Measurements from ENCODE around the gene OSER1.
"Not testable (repeated sequence)": the region's sequence is repeated elsewhere in the genome, so short reads cannot be mapped to it uniquely, and the experiment has no call there.

The OSER1 gene

DNA sequence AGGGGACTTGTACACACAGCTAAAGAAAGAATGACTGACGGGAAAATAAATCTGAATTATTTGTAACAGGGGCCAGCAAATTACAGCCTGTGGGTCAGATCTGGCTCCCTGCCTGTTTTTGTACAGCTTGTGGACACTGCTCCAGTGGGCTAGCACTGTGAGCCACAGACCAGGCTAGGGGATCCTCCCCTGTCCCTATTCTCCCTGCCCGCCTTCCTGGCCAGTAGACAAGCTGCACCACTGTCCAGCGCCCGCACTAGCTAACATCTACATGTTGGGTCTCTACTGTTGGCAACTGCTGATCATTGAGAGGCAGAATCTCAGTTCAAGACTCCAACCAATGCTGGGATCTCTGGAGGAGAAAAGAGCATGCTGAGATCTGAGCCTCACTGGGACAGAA lies 10.7 kb downstream of the OSER1 start:
- no peak for DNase-seq

DNA sequence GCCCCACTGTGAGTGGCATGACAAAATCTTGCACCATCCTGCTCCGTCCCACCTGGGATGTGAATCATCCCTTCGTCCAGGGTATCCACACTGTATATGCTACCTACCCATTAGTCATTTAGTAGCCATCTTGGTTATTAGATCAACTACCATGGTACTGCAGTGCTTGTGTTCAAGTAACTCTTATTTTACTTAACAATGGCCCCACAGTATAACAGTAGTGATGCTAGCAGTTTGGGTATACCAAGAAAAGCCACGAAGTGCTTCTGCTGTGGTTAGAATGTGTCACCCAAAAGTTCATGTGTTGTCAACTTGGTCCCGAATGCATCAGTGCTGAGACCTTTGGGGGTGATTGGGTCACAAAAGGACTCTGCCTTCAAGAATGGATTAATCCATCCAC lies 11.7 kb downstream of the OSER1 start:
- no peak for DNase-seq

DNA sequence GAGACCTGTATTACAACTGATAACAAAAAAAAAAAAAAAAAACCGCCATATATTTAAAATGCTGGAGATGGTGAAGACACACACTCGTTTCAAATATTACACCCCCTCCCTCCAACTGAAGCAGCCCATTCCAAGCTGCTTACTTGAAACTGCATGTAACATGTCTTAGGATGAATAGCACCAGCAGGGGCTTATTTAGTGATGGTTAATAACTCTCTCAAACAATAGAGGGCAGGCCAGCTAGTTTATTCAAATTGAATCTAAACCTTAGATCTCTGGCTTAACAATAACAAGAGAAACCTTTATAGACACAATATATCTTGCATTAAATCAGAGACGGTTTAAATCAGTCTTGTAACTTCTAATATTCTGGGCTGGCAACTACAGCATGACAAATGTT lies 14.3 kb downstream of the OSER1 start:
- DNase-seq: no peak

DNA sequence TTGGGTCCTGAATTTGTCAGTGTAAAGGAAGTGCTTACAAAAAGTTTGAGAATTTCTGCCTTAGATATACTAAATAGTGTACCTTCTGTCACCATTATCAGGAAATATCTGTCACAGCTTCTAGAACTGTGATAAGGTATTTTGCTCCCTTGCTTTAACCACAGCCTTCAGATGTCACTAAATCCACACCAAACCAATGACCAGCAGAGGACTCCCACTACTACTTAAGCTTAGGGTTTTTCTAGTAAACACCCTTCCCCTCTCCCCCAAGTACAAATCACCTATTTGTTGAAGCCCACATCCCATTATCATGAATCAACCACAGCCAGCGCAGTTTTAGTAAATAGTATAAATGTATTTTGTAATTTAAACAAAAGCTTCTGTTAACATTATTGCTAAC lies 15.0 kb downstream of the OSER1 start:
- DNase-seq: no peak

DNA sequence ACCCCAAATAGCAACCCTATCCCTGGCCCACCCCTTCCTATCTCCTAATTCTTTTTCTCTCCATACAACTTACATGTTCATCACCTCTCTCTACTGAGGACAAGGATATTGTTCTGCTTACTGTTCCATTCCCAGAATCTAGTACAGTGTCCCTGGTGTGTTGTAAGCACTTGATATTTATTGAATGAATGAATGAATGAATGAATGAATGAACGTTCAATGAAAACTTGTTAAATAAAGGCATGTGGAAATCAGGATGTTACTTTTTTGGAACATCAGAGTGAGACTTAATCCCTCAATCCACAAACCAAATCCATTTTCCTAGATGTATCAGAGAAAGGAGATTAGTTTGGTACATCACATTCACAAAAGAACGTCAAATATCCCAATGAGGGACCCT lies 16.8 kb downstream of the OSER1 start:
- no peak for DNase-seq

DNA sequence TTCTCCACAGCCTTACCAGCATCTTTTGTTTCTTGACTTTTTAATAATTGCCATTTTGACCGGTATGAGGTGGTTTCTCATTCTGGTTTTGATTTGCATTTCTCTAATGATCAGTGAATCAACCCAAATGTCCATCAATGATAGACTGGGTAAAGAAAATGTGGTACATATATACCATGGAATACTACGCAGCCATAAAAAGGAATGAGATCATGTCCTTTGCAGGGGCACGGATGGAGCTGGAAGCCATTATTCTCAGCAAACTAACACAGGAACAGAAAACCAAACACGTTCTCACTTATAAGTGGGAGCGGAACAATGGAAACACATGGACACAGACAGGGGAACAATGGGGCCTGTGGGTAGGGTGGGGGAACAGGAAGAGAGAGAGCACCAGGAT lies 18.9 kb downstream of the OSER1 start:
- not testable (repeated sequence) for DNase-seq

DNA sequence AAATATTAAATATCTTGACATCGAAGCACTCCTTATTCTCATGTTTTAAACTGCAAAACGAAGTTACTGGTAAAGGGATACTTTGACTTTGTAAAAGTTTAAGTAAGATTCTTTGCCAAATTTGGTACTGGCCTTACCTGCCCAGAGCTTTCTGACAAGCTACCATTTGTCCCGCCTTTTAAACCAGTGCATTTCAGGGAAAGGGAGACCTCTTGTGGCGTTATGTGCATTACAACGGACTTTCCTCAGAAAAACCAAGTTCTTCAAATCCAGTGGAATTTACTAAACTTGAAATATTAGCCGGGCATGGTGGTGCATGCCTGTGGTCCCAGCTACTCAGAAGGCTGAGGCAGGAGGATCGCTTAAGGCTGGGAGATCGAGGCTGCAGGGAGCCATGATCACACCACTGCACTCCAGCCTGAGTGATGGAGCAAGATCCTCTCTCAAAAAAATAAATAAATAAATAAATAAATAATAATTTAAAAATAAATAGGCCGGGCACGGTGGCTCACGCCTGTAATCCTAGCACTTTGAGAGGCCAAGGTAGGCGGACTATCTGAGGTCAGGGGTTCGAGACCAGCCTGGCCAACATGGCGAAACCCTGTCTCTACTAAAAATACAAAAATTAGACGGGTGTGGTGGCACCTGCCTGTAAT lies 20.2 kb downstream of the OSER1 start:
- DNase-seq: peak; percentile 54

DNA sequence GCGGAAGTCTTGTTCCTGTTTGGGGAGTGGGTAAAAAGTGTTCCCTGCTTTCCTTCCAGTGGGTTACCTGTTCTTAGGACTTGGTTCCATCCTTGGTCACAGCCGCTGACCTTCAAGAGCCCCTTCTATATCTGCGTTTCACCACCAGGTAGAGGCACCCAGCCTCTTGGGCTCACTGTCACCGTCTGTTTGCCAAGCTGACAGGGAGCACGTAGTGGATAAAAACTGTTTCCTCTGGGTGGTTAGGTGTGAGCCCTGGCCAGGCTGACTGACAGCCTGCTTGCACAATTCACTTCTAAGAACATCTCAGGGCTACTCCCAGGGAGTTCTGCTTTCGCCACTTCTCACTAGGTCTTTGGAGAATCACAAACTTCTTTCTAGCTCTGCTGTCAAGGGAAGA lies 21.8 kb downstream of the OSER1 start:
- DNase-seq: no peak

DNA sequence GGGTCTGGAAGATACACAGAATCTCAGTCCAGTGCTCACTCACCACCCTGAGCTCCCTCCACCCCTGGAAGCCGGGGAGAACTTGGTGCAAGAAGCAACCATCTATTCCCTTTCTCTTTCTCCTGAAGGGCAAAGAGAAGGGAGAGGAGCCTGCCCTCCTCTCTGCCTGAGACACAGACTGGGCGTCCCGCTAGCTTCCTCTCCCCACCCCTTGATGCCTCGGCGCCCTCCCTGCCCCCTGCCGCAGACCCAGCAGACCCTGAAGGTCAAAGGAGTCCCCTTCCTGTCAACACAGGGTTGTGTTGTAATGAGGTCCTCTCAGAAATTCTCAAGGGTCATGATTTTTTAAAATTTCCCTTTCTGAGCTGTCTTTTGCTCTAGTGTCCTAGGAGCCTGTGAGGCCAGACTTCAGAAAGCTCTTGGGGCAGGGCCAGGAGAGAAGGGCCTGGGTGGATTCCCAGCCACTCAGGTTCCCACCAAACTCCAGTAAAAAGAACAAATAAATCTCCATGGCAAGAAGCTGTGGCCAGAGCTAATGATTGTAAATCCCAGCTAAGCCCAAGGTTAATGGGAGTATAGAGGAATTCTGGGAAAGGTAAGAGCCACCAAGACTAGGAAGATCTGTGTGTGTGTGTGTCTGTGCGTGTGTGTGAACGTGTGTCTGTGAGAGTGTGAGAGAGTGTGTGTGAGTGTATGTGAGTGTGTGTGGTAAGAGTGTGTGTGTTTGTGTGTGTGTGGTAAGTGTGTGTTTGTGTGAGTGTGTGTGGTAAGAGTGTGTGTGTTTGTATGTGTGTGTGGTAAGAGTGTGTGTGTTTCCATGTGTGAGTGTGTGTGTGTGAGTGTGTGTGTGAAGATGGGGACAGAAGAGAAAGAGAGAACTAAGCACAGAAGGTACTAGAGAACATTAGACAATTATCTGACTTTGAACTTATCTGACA lies 22.5 kb downstream of the OSER1 start:
- DNase-seq: no peak

DNA sequence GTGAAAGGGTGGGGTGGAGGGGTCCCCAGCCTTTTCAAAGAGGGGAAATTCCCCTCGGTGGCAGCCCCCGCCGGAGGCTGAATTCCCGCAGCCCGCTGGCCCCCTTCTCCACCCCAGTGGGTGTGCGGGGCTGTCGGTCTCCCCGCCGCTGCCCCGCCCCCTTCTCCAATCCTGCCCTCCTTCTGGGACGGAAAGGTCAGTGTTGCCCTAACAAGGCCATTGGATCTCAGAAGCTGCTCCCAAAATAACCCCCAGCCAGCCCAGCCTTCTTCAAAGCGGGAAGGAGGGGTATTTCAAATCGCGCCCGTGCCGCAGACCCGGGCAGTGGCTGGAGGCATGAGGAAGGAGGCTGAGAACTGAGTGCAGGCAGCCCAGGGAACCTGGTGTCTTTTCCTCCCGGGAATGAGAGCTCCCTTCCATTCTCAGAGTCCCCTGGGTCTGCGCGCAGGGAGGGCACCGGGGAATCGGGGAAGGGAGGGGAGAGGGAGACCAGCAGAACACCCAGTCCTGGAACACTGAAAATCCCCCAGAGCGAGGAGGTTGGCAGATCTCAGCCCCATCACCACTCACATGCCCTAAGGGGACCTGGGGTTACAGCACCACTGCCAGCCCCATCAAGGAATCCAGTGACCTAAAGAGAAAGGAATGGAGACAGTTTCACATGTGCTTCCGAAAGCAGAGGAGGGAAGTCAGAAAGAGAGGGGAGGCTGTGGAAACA lies 23.4 kb downstream of the OSER1 start, which contains the start of gene JPH2:
TSS of gene JPH2 (minus strand) at position 135 of the 718 bp plus-strand sequence. CDS start 483 bp downstream, outside the sequence.
- DNase-seq: peak; percentile 56

DNA sequence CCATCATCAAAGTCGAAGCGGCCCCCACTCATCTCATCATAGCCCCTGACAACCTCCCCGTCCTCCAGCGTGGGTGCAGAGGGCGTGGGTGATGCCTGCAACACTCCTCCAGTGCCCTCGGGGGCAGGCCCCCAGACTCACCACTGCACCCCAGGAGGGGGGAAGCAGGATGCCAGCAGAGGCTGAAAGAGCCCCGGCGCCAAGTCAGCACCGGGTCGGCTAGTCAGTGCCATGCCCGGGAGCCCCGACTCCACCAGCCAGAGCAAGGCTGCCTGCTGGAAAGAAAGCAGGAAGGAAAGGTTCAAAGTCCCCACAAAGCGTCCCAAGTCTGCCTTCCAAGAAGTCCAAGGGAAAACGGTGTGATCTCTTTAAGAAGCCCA lies 23.9 kb downstream of the OSER1 start:
- DNase-seq: no peak

DNA sequence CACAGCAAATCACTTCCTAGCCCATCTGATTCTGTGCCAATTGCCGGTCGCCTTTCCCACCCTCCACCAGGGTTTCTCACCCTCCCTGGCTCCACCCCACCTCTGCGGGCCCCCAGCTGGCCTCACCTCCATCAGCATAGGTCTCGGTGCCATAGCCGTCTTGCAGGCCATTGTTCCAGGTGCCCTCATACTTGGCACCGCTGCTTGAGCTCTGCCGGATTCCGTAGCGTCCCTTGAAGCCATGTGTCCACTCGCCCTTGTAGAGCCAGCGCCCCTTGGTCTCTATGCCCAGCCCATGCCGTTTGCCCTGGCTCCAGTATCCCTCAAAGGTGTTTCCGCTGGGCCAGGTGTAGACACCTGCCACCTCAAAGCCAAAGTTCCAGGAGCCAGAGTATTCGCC lies 24.4 kb downstream of the OSER1 start:
- no peak for DNase-seq

DNA sequence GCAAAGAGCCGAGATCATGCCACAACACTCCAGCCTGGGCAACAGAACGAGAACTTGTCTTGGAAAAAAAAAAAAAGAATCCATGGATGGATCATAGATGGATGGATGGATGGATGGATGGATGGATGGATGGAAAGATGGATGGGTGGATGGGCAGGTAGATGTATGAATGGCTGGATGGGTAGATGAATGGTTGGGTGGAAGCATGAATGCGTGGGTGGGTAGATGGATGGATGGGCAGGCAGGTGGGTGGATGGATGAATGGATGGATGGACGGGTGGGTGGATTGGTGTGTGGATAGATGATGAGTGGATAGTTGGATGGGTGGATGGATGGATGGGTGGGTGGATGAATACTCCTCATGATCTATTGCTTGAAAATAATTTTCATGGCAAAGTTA lies 25.0 kb downstream of the OSER1 start:
- DNase-seq: no peak

DNA sequence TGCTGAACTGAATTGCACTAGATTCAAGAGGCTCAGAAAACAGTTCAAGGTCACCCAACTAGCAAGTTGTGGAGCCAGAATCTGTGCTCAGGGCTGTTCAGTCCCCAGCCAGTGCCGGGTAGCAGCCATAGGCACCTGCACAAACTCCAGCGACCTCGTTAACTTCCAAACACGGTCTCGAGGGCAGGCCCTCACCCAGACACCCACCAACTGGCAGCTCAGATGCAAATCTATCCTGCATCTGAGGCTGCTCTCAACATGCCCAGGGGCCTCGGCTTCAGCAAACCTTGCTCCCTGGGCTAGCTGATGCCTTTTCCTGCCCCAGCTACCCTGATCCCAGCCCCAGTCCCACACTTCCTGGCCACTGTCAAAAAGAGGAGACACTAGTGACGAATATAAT lies 27.3 kb downstream of the OSER1 start:
- DNase-seq: no peak

DNA sequence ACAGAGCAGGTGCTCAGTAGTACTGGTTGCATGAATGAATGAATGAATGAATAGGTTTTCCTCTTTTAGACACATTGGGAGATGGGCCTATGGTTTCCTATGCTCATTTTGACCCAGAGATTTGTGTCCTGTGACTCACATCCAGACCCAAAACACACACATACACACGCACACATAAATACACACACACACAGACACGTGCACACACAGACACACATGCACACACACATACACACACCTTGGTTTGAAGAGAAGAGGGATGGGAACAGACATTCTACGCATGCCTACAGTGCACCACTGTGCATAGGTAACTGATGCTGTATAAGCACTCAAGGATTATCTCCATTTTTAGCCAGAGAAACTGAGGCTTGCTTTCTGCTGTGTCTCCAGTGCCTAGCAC lies 27.7 kb downstream of the OSER1 start:
- no peak for DNase-seq

DNA sequence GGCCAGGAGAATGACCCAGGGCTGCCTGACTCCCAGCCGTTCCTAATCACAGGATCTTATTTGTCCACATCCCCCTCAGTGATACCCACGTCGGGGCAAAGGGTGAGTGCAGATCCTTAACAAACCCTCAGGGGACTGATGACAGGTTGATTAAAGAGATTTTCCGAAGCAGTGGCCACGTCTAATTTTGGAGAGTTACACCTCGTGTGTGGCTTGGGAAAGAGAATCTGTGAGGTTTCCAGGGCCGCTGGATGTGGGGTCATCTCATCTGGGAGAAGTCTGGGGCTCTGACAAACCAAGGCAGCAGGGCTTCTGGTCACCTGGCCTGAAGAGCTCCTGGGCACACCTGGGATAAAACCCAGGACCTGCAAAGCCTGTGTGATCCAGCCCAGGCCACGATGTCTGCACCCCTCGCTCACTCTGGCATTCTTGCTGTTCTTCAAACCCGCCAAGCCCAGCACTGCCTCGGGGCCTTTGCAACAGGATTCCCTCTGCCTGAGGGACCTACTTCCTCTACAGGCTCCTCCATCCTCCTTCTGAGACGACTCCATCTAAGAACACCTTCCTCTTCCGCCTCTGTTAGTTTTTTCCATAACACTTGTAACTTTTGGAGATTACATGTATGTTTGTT lies 28.3 kb downstream of the OSER1 start:
- no peak for DNase-seq

DNA sequence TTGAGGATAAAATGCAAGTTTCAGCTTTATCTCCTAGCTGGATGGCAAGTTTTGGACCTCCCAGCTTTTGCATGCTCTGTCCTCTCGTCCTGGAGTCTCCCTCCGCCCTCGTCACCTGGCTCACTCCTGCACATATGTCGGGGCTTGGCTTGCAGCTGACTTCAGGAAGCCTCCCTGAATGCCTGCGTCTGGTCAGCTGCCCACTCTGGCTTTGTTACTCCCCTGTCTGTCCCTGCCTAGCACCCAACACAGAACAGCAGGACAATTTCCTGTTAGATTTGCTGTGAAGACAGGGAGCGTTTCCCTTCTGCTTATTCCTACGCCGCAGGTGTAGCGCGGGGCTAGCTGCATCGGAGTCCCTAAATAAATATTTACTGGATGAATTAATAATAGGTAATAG lies 29.0 kb downstream of the OSER1 start:
- no peak for DNase-seq

DNA sequence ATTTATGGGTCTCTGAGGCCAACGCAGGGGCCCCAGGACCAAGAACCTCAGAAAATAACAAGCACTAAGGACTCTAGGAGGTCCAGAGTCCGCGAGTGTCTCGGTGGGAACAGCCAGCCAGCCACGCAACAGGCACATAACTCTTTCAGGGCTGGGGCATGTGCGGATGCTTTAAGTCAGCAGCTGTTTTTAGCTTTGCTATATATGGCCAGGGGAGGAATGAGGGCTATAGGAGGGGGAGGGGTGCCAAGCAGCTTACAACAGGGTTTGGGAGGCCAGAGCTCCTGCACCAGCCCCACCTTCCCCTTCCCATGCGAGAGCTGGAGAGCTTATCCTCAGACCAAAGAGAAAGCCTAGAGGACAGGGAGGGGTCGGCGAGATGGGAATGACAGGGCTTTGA lies 29.8 kb downstream of the OSER1 start:
- DNase-seq: no peak

DNA sequence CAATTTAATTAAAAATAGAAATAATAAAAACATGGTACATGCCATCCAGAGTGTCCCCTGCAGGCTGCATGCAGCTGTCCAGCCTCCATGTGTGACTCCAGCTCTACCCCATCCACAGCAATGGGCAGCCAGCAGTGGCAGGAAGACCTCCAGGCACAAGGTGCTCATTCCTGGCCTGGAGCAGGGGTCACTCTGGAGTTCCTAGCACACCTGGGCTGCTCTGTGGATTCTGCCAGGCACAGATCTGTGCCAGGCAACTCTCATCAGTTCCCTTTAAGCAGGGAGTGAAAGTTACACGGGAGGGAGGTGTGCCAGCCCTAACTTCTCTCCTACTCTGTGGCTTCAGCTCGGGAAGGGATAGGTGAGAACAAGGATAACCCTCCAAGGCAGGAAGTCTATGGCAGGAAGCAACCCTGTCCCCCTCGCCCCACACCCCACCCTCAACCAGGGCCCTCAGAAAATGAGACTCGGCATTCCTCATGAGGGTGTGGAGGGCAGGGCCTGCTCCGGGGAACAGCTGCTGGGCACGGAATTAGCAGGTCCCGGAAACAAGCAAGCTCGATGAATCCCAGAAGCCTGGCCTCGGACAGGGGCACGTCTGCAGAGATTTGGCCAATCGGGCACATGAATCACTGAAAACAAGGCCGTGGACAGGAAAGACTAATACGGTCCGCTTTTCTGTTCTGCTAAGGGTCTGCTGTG lies 33.6 kb downstream of the OSER1 start:
- DNase-seq: no peak

DNA sequence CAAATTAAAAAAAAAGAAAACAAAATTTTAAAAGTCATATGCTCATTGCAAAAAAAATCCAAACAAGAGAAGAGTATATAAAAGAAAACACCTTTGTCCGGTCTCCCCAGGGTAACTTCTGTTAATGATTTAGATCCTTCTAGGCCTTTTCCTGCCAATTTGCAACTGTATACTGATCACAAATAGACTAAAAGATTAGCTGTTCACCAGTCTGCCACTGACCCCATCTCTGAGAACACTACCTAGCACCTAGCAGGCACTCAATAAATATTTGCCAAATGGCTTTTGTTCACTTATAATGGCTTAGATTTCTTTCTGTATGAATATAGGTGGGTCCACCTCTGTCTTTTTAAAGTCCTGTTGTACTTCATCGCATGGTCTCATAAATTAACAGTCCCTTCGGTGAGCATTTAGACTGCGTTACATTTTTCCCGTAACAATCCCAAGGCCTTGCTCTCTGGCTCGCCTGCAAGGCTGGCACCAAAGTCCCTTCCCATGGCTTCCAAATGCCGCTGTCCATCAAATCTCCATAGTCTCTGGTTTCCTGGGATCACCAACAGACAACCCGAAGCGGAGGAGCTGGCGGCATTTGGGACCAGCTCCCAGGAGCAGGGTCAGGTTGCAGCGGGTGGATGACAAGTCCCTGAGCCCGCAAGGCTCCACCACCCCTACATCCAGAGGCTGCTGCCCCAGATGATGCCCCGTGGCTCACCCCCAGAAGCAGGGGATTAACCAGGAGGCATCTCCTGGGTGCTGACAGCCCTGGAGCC lies 35.4 kb downstream of the OSER1 start:
- no peak for DNase-seq

DNA sequence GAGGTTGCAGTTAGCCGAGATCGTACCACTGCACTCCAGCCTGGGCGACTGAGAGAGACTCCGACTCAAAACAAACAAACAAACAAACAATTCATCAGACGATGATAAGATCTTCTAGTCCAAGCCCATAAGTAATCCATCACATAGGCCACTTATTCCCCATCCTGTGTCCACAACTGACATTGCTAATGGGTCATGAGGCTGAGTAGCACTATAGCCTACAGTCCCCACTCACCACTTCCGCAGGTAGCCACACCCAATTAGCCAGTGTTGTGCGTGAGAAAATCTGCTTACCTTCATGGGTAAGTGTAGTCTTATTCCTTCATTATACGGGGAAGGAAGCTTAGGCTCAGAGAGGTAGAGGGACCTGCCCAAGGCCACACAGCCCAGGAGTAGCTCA lies 36.7 kb downstream of the OSER1 start:
- DNase-seq: no peak

DNA sequence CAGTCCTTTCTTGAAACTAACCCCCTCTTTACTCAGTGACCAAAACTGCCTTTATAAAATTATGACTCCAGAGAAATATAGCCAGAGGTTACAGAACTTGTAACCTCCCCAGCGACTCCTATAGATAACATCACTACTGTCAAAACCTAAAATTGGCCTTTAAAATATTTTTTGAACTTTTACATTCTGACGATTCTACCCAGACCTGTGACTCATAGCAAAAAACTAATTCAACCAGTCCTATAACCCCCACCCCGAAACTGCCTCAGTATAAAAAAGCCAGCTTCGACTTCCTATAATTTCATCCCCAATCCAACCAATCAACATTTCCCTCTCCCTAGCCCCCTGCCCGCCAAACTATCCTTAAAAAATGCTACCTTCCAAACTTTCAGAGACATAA lies 37.5 kb downstream of the OSER1 start:
- no peak for DNase-seq

Data from amniotic stem cell (primary cell).